ENCODE measurements around the gene MYO9B.
"Not testable (repeated sequence)": the region's sequence is repeated elsewhere in the genome, so short reads cannot be mapped to it uniquely, and the experiment has no call there.

The MYO9B gene

DNA sequence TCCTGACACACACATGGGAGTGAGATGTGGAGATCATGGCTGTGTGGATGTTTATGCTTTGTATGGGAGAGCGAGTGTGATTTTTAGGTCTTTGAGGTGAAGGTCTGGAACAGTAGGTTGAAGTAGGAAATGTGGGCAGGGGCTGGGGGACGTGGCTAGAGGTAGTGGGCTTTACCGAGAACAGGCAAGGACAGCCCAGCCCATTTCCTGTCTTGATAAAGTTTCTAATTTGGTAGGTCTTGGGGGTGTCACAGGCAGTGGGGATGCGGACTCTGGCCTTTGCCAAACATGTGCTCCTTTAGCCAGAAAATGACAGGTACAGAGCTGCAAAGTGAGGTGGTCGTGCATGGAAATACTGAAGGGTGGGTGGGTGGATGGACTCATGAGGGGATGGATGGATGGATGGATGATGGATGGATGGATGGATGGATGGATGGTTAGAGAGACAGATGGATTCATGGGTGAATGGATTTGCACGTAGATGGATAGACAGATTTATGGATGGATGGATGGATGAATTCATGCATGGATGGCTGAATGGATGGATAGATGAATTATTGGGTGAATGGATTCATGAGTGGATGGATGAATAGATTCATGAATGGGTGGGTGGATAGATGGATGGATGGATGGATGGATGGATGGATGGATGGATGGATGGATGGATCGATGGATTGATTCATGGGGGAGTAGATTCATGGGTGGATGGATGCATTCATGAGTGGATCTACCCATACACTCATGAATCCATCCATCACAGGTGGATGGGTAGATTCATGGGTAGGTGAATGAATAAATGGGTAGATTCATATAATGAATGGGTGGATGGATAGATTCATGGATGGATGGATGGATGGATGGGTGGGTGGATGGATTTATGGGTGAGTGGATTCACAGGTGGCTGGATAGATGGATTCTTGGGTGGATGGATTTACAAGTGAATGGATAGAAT is 70.2 kb downstream of the MYO9B start:
- DNase-seq (ENCODE audit: low spot score): no peak

DNA sequence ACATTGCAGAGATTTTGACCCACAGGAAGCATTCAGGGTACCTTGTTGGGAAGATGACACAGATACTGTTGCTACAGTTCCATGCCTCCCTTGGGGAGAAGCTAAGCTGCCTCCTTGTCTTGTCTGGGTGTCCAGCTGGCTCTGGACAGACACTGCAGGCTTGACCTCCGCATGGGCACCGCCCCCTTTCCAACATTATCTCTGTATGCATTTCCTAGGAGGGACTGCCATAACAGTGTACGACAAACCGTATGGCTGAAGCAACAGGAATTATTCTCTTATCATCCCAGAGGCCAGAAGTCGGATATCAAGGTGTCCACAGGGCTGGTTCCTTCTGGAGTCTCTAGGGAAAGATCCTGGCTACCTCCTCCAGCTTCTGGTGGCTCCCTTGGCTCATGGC is 72.6 kb downstream of the MYO9B start:
- DNase-seq (ENCODE audit: low spot score): no peak

DNA sequence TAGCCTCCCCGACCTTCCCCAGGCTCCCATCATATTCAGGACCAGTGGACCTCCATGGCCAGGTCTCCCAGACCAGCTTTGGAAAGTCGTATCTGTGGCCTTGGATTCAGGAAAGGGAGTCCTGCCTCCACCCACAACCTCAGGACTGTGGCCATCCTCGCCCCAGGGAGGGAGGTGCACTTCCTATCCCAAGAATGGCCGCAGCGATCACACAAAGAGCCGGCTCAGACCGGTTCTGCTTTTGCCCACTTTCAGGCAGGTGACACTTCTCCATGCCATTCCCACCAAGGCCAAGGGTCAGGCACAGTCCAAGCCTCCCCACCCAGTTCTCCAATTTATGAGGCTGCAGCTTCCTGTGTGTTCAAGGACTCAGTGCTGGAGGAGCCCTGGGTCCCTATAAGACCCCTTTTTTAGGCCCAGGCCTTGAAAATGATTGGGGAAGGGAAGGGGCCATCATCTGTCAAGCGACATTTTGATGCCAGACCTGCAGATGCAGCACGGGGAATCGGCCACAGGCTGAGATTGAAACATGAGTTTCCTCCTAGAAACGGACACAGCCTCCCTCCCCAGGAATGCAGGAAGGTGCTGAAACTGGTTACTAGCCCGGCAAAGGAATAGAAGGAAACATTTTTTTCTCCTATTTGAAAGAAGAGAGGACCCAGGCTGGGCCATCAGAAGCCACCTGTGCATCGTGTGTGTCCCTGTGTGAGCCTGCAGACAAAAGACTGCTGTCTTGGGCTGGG is 74.0 kb downstream of the MYO9B start:
- DNase-seq (ENCODE audit: low spot score): no peak

DNA sequence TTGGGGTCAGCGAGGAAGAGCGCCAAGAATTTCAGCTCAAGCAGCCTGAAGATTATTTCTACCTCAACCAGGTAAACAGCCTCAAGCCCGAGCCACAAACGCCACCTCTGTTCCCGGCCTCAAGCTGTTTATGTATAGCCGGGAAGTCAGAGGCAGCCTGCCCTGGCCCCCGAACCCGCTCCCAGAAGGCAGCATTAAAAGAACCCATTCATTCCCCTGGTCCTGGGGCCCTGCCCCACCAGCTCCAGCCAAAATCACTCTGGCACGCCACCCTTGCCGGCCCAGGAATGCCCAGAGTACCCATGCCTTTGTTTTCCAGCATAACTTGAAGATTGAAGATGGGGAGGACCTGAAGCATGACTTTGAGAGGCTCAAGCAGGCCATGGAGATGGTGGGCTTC is 78.4 kb downstream of the MYO9B start:
- DNase-seq (ENCODE audit: low spot score): no peak

DNA sequence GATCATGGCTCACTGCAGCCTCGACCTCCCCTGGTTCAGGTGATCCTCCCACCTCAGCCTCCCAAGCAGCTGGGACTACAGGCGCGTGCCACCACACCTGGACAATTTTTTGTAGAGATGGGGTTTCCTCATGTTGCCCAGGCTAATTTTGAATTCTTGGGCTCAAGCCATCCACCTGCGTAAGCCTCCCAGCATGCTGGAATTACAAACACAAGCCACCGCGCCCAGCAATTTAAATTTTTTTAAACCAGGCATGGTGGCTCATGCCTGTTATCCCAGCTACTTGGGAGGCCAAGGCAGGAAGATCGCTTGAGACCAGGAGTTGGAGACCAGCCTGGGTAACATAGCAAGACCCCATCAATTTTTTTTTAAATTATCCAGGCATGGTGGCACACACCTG is 79.7 kb downstream of the MYO9B start:
- no peak for DNase-seq (ENCODE audit: low spot score)

DNA sequence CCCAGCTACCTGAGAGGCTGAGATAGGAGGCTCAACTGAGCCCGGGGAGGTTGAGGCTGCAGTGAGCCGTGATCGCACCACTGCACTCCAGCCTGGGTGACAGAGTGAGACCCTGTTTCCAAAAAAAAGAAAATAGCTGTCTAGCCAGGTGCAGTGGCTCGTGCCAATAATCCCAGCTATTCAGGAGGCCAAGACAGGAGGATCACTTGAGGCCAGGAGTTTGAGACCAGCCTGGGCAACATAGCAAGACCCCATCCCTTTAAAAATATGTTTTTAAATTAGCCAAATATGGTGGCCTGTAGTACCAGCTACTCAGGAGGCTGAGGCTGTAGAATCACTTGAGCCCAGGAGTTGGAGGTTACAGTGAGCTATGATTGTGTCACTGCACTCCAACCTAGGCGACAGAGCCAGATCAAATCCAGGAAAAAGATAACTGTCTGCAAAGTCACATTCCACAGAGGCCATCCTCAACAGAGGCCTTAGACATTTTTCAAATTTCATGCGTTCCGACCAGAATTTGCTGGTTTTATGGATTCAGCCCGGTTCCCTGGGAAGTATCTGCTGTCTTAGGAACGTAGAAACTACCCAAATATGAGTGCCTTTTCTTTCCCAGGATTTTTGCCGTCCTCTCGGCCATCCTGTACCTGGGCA is 80.8 kb downstream of the MYO9B start:
- no peak for DNase-seq (ENCODE audit: low spot score)

DNA sequence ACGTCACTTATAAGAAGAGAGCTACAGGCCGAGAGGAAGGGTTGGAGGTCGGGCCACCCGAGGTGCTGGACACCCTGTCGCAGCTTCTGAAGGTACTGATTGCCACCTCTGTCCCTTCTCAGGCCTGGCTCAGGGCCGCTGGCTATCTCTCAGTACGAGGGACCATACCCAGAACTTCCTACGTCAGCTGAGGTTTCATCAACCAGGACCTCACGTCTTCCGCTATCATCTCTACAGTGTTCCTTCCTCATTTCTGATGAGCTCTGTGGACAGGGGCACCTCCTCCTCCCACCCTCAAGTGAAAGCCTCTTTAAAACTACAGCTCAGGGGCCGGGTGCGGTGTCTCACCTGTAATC is 81.3 kb downstream of the MYO9B start:
- no peak for DNase-seq (ENCODE audit: low spot score)

DNA sequence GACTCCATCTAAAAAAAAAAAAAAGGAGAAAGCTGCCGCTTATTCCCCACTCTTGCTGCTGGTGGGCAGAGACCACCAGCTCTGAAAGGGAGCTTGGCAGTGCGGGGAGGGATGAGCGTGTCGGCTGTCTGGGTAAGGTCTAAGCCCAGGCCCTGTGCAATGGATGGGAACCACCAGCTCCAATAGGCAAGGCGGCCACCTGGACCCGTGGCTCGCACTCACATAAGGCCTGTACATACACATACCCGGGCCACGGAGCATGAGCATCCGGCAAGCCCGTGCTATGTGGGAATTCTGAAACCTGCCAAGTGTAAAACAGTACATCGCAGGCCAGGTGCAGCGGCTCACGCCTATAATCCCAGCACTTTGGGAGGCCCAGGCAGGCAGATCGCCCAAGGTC is 83.0 kb downstream of the MYO9B start:
- no peak for DNase-seq (ENCODE audit: low spot score)

DNA sequence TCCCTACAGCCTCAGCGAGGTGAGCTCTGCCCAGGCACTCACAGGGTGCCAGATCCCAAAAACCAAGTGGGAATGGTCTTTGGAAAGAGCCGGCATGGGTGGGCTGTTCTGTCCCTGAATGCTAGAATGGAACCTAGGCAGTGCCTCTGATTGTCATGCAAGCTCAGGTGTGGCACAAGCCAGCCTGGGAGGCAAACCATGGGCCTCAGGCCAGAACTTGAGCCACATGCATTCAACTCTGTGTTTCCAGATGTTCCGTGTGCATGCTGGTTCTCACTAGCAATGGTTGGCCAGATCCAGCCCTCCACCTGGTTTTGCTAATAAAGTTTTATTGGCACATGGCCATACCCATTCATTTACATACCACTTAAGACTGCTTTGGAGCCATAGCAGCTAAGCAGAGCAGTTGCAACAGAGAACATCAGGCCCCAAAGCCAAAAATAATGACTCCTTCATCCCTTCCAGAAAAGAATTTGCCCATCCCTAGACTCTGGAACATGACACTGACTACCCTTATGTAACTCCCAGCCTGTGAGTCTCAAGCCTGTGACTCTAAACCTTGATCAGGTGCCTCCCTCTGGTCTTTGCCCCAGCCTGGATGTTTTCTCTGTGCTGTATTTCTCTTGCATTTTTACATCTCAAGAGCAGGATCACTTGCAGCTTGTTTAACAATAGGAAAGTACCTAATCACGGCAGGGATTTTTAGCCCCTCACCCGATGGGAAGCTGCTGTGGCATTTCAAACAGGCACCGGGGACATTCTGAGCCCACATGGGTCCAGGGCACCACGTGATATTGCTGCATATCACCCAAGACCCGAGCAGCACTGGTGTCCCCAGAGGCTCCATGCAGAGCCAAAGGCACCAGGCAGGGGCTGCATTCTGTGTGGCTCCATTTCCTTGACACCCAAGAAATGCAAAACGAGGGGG is 84.2 kb downstream of the MYO9B start:
- DNase-seq (ENCODE audit: low spot score): no peak

DNA sequence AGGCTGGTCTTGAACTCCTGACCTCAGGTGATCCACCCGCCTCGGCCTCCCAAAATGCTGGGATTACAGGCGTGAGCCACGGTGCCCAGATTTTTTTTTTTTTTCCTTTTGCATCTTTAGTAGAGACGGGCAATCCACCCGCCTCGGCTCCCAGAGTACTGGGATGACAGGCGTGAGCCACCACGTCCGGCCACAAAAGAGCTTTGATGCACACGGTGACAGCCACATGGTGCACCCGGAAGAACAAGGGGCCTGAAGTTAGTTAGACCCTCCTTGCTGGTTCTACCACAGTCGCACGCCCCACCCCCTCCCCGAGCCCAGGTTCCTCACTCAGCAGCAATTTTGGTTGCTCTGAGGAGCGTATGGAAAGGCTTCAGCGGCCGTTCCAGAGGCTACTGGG is 85.3 kb downstream of the MYO9B start:
- no peak for DNase-seq (ENCODE audit: low spot score)

DNA sequence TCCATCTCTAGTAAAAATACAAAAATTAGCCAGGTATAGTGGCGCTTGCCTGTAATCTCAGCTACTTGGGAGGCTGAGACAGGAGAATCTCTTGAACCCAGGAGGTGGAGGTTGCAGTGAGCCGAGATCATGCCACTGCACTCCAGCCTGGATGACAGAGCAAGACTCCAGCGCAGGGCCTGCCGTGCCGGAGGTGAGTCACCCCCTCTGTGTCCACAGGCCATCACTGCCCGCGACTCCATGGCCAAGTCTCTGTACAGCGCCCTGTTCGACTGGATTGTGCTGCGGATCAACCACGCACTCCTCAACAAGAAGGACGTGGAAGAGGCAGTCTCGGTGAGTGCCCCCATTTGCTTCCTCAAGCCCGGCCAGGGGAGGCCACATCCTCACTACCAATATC is 86.6 kb downstream of the MYO9B start:
- DNase-seq (ENCODE audit: low spot score): not testable (repeated sequence)

DNA sequence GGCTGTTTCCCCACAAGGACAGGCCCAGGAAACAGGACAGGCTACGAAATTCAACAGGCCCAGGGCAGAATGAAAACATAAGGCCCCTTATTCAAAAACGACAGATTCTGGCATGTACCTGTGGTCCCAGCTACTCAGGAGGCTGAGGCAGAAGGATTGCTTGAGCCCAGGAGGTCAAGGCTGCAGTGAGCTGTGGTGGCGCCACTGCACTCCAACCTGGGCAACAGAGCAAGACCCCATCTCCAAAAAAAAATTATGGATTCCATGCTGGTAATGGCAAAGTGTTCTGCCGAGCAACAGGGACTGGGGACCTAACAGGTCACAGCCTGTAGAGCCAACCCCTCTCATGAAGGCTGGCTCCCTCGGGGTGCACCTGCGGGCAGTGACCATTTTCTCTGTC is 87.0 kb downstream of the MYO9B start:
- no peak for DNase-seq (ENCODE audit: low spot score)

DNA sequence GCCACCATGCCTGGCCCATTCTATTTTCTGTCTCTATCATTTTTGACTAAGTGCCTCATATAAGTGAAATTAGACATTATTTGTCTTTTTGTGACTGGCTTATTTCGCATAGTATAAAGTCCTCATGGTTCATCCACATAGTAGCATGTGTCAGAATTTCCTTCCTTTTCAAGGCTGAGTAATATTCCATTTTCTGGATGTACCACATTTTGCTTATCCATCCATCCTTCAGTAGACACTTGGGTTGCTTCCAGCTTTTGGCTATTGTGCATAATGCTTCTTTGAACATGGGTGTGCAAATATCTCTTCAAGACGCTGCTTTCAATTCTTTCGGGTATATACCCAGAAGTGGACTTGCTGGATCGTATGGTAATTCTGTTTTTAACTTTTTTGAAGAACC is 88.1 kb downstream of the MYO9B start:
- DNase-seq (ENCODE audit: low spot score): no peak

DNA sequence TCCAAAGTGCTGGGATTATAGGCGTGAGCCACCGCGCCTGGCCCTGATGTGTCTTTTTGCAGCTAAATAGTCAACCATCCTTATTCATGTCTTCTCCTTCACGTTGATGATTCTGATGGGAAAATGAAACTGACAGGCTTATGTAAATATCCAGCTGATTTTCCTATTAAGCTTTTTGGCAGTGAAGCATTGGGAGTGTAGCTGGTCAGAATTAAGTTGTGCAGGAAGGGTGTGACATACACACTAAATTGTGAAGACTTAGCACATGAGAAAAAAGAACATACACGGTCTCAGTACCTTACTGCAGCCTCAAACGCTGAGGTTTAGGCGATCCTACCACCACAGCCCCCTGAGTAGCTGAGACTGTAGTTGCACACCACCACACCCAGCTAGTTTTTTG is 89.1 kb downstream of the MYO9B start:
- DNase-seq (ENCODE audit: low spot score): no peak

DNA sequence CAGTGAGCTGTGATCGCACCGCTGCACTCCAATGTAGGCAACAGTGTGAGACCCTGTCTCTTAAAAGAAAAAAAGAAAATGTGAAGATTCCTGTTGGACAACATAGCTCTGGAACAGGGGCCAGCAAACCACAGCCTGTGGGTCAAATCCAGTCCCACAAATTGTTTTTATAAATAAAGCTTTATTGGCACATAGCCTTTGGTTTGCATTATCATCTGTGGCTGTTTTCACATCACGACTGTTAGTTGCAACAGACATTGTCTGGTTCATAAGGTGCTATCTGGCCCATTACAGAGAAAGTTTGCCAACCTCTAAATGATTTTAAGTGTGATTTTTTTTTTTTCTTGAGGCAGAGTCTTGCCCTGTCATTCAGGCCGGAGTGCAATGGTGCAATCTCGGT is 90.1 kb downstream of the MYO9B start:
- DNase-seq (ENCODE audit: low spot score): no peak

DNA sequence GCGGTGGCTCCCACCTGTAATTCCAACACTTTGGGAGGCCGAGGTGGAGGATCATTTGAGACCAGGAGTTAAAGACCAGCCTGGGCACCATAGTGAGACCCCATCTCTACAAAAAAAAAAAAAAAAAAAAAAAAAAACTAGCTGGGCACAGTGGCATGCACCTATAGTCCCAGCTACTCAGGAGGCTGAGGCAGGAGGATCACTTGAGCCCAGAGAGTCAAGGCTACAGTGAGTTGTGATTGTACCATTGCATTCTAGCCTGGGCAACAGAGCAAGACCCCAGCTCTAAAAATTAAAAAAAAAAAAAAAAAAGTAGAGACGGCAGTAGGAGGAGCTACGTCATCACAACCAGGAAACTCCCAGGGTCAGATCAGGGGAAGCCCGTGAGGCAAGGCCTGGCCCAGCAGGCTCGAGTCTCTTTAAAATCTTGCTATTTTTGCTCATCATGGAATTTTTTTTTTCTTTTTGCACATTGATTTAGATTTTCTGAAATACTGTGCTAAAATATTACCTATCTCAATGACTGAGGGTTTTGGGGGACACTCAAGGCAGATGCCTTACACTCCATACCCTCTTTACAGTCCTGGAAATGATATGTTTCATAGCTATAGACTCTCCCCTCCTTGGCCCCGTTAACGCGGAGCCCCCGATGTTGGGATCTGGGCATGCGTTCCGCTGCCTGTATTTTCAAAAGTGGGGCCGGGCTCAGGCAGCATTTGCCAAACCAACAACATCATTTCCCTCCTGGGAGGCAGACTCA is 95.1 kb downstream of the MYO9B start:
- no peak for DNase-seq (ENCODE audit: low spot score)

DNA sequence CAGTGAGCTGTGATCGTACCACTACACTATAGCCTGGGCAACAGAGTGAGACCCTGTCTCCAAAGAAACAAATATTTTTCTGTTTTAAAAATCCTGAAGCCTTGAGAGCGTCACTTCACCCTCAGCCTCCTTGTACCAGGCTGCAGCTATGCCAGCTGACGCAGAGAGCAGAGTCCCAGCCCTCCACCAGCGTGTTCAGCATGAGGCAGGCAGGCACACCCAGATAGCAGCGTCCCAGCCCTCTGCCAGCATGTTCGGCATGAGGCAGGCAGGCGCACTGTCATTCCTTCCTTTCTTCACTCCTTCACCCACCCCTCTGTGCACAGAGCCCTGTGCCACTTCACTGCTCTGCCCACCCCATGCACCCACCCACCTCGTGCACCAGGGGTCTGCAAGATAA is 96.3 kb downstream of the MYO9B start:
- no peak for DNase-seq (ENCODE audit: low spot score)

DNA sequence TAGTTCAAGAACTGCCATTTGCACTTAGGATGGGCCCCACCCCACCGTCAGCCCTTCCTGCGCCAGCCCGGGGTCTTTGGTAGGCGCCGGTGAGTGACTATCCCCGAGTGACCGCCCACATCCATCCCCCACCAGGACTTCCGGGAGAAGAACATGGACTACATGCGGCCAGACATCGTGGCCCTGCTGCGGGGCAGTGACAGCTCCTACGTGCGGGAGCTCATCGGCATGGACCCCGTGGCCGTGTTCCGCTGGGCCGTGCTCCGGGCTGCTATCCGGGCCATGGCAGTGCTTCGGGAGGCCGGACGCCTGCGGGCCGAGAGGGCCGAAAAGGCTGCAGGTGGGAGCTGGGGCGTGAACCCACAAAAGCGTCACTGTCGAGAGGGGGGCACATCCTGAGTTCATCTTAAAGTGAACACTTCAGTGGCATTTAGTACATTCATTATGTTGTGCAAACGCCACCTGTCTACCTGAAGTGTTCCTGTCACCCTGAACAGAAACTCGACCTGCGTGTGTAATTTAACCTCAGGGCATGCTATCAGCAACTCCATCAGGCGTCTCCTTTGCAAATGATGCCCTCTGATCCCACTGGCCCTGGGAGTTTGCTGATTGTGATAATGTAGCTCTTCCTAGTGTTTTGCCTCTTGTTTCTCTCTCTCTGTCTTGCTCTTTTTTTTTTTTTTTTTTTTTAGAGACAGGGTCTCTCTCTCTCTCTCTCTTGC is 97.2 kb downstream of the MYO9B start:
- DNase-seq (ENCODE audit: low spot score): no peak

DNA sequence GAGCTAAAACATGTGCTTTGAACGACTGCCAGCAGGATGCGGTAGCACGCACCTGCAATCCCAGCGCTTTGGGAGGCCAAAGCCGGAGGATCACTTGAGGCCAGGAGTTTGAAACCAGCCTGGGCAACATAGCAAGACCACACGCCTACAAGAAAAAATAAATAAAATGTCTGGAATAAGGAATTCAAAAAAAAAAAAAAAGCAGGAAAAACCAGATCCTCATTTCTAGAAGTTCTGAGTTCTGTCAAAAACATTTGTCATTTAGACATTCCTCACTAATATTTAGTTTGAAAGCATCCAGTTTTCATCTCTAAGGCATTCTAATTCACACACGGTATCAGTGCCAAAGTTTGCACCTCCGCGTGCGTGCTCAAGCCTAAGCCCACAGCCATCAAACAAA is 102.7 kb downstream of the MYO9B start:
- no peak for DNase-seq (ENCODE audit: low spot score)

DNA sequence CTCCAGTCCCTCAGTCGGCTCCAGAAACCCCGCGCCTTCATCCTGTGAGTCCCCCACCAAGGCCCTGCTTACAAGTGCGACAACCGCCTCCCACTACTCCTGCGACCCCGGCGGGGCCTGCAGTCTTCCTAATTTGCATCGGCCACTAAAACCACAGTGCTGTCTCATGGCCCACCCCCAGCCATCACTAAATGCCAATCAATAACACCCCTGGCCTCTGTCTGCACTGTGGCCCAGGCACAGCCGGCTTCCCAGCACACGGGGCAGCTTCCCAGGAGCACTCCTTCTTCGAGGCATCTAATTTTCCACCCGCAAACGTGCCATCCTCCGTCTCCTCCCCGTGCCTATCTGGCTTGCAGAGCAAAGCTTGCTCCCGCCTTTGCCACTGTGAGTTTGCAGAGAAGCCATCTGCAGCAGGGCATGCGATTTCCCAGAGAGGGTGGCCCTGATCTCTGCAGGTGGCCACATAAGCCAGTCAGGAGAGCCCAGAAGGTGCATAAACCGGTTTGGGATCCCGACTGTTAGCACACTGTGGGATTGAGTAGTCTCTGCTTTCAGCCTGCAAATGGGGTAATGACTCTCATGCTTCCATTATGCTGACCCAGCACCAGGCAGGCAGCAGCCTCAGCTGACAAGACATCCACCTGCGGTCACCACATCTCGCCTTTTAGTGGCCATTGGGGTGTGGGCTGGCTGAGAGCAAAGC is 105.6 kb downstream of the MYO9B start:
- no peak for DNase-seq (ENCODE audit: low spot score)
